Measurements from ENCODE around the gene LRRC71. TPM values are rescaled to one million over a fixed set of nuclear protein-coding genes. Genes with fewer than 3 reads are reported as not detected.

The LRRC71 gene
- total and polyA plus RNA-seq, 9 donors, result 0.39 to 1.5 (median 0.84) TPM

- no peaks in the 10 kb centered on the region for H3K27me3 ChIP-seq (ENCODE audit: control insufficient read depth, insufficient read depth, low read length)
- no peak for DNase-seq
- H3K4me1 ChIP-seq (ENCODE audit: control insufficient read depth, insufficient read depth, low read length), result no peaks in the 10 kb centered on the region
- no peaks in the 10 kb centered on the region for H3K9me3 ChIP-seq (replicated peaks; ENCODE audit: control insufficient read depth, low read depth, low read length)
- H3K27ac ChIP-seq (ENCODE audit: low read length), result no peak overlapping the region
- no CpG with 5 or more reads among the region's 1 CpG for WGBS (ENCODE audit: insufficient coverage)
- no peak overlapping the region for H3K4me3 ChIP-seq (ENCODE audit: low read length)
- H3K36me3 ChIP-seq (ENCODE audit: control insufficient read depth, insufficient read depth, low read length), result peaks cover 96% of the 10 kb centered on the region
Observed at GRCh38 chr1:156944268-156944667, 23.8 kb downstream of the LRRC71 start.

GRCh38 chr1:156944848-156945247, 24.4 kb downstream of the LRRC71 start:
- Histone ChIP-seq H3K4me3 (ENCODE audit: low read length) (no peak overlapping the region), H3K27me3 (ENCODE audit: control insufficient read depth, insufficient read depth, low read length) (no peaks in the 10 kb centered on the region), H3K9me3 (replicated peaks; ENCODE audit: control insufficient read depth, low read depth, low read length) (no peaks in the 10 kb centered on the region), H3K36me3 (ENCODE audit: control insufficient read depth, insufficient read depth, low read length) (peaks cover 94% of the 10 kb centered on the region), H3K27ac (ENCODE audit: low read length) (no peak overlapping the region), H3K4me1 (ENCODE audit: control insufficient read depth, insufficient read depth, low read length) (no peaks in the 10 kb centered on the region)
- no peak for DNase-seq
- 95% methylated on average over 8 of the region's 8 CpGs for WGBS (ENCODE audit: insufficient coverage)

DNA sequence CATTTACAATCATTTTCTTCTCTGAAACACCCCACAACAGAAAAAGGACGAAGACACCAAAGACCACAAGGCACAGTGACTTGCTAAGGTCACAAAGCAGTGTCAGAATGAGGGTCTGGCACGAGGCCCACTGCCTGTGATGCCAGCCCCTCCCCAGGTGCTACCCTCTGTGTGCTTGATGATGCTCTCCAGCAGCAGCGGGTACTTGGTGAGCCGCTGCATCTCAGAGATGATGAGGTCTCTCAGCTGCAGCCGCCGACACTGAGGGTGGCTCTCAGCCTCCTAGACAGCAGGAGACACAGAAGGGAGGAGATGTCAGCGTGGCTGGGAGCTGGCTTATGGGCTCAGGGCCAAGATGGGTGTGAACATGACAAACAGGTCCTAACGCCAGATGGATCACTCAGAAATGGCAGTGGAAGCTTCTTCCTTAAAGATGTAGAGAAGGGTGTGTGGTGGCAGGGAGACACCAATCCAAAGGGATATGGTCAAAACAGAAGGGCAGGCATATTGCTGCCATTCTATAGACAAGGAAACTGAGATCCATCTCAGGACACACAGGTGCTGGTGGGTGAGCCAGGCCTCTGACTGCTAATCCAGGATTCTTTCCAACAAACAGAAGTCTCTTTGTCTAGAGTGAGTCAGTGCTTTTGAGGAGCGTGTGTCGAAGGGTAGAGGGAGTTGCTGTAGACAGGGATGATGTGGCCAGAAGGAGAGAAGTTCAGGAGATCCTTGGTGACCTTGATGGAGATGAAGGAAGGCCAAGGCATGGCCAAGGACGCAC, 25.6 kb downstream of the LRRC71 start:
- Histone ChIP-seq H3K4me1 (ENCODE audit: control insufficient read depth, insufficient read depth, low read length) (no peaks in the 10 kb centered on the region), H3K27me3 (ENCODE audit: control insufficient read depth, insufficient read depth, low read length) (no peaks in the 10 kb centered on the region), H3K36me3 (ENCODE audit: control insufficient read depth, insufficient read depth, low read length) (peaks cover 93% of the 10 kb centered on the region), H3K27ac (ENCODE audit: low read length) (no peak overlapping the region), H3K4me3 (ENCODE audit: low read length) (no peak overlapping the region), H3K9me3 (replicated peaks; ENCODE audit: control insufficient read depth, low read depth, low read length) (no peaks in the 10 kb centered on the region)
- WGBS (ENCODE audit: insufficient coverage), result 84% methylated on average over 11 of the region's 11 CpGs
- DNase-seq, result no peak

DNA sequence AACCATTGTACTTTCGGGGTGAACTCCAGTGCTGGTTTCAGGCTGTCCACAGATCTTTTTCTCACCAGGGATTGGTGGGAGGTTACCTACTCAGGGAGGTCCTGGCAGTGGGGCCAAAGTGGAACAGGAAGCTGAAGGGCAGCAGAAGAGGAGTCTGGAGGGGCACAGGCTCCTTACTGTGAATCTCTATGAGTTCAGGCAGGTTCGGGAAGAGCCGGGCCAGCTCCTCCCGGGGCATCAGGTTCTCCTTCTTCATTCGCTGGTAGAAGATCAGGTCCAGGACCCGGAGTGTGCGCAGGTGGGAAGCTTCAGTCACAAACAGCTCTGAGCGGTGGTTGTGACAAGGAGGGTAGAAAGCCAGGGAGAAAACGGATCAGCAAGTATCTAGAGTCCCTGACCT, 26.7 kb downstream of the LRRC71 start:
- Histone ChIP-seq H3K9me3 (replicated peaks; ENCODE audit: control insufficient read depth, low read depth, low read length) (no peaks in the 10 kb centered on the region), H3K4me3 (ENCODE audit: low read length) (no peak overlapping the region), H3K27ac (ENCODE audit: low read length) (no peak overlapping the region), H3K27me3 (ENCODE audit: control insufficient read depth, insufficient read depth, low read length) (no peaks in the 10 kb centered on the region), H3K4me1 (ENCODE audit: control insufficient read depth, insufficient read depth, low read length) (no peaks in the 10 kb centered on the region), H3K36me3 (ENCODE audit: control insufficient read depth, insufficient read depth, low read length) (peaks cover 93% of the 10 kb centered on the region)
- no peak for DNase-seq
- whole genome bisulfite sequencing (ENCODE audit: insufficient coverage), result 99% methylated on average over 7 of the region's 9 CpGs

DNA sequence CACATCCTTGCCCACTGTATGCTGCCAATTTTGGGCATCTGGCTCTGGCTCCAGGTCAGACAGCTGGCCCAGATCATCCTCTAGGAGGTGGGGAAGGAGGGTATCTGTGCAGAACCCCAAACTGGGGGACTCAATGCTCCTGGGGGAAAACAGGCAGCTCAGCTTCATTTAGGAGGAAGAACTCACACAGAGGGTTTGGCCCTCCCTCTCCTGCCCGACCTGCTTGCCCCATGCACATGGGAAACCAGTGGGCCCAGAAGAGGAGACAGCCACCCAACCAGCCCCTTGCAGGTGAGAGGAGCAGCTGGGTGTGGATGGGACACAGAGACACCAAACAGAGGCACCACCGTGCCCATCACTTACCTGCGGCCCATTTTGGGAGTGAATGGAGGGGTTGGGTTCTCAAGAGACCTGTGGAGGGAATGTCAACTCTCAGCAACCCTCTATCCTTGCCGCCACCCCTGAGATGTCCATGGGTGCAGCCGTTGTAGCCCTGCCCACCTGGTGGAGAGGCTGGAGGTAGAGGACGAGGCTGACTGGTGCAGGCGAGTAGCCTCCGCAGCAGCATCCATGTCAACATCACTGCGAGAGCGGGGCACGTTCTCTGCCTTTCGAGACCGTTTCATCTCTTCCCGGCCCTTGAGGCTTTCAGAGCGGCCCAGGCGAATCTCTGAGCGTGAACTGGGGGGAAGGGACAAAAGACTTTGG, 27.5 kb downstream of the LRRC71 start:
- H3K4me1 ChIP-seq (ENCODE audit: control insufficient read depth, insufficient read depth, low read length), result no peaks in the 10 kb centered on the region
- H3K4me3 ChIP-seq (ENCODE audit: low read length), result no peak overlapping the region
- H3K9me3 ChIP-seq (replicated peaks; ENCODE audit: control insufficient read depth, low read depth, low read length), result no peaks in the 10 kb centered on the region
- no peaks in the 10 kb centered on the region for H3K27me3 ChIP-seq (ENCODE audit: control insufficient read depth, insufficient read depth, low read length)
- no peak overlapping the region for H3K27ac ChIP-seq (ENCODE audit: low read length)
- no peak for DNase-seq
- H3K36me3 ChIP-seq (ENCODE audit: control insufficient read depth, insufficient read depth, low read length), result peaks cover 92% of the 10 kb centered on the region
- 95% methylated on average over 9 of the region's 17 CpGs for WGBS (ENCODE audit: insufficient coverage)

DNA sequence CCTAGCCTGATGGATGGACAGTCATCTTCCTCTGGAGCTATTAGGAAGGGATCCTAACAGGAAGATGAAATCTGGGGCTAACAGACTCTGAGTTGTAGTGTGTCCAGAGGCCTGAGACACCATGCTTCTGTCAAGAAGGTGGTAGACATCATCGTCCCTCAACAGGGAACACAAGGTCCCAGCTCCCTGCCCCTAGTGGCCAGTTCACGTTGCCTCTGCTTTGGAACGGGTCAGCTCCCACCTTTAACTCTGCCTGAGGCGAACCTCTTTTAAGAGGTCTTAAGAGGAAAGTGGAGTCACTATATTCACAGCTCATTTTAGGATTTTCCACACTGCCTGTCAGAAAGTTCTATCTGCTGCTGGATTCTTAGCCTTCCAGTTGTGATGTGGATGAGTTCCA, 28.3 kb downstream of the LRRC71 start:
- Histone ChIP-seq H3K36me3 (ENCODE audit: control insufficient read depth, insufficient read depth, low read length) (peaks cover 90% of the 10 kb centered on the region), H3K4me3 (ENCODE audit: low read length) (no peak overlapping the region), H3K27me3 (ENCODE audit: control insufficient read depth, insufficient read depth, low read length) (no peaks in the 10 kb centered on the region), H3K27ac (ENCODE audit: low read length) (no peak overlapping the region), H3K9me3 (replicated peaks; ENCODE audit: control insufficient read depth, low read depth, low read length) (no peaks in the 10 kb centered on the region), H3K4me1 (ENCODE audit: control insufficient read depth, insufficient read depth, low read length) (no peaks in the 10 kb centered on the region)
- no CpG with 5 or more reads among the region's 4 CpGs for WGBS (ENCODE audit: insufficient coverage)
- DNase-seq, result no peak

- Histone ChIP-seq H3K27ac (ENCODE audit: low read length) (no peak overlapping the region), H3K4me3 (ENCODE audit: low read length) (no peak overlapping the region), H3K27me3 (ENCODE audit: control insufficient read depth, insufficient read depth, low read length) (no peaks in the 10 kb centered on the region), H3K36me3 (ENCODE audit: control insufficient read depth, insufficient read depth, low read length) (peaks cover 86% of the 10 kb centered on the region), H3K4me1 (ENCODE audit: control insufficient read depth, insufficient read depth, low read length) (no peaks in the 10 kb centered on the region), H3K9me3 (replicated peaks; ENCODE audit: control insufficient read depth, low read depth, low read length) (no peaks in the 10 kb centered on the region)
- WGBS (ENCODE audit: insufficient coverage), result 95% methylated on average over 3 of the region's 5 CpGs
- DNase-seq, result no peak
Observed at GRCh38 chr1:156949127-156949526, 28.7 kb downstream of the LRRC71 start.

- no peaks in the 10 kb centered on the region for H3K9me3 ChIP-seq (replicated peaks; ENCODE audit: control insufficient read depth, low read depth, low read length)
- no peak overlapping the region for H3K27ac ChIP-seq (ENCODE audit: low read length)
- no peak for DNase-seq
- no peaks in the 10 kb centered on the region for H3K27me3 ChIP-seq (ENCODE audit: control insufficient read depth, insufficient read depth, low read length)
- H3K4me1 ChIP-seq (ENCODE audit: control insufficient read depth, insufficient read depth, low read length), result no peaks in the 10 kb centered on the region
- WGBS (ENCODE audit: insufficient coverage), result 98% methylated on average over 5 of the region's 5 CpGs
- H3K4me3 ChIP-seq (ENCODE audit: low read length), result no peak overlapping the region
- H3K36me3 ChIP-seq (ENCODE audit: control insufficient read depth, insufficient read depth, low read length), result peaks cover 85% of the 10 kb centered on the region
Observed at GRCh38 chr1:156951371-156951770, 30.9 kb downstream of the LRRC71 start.

DNA sequence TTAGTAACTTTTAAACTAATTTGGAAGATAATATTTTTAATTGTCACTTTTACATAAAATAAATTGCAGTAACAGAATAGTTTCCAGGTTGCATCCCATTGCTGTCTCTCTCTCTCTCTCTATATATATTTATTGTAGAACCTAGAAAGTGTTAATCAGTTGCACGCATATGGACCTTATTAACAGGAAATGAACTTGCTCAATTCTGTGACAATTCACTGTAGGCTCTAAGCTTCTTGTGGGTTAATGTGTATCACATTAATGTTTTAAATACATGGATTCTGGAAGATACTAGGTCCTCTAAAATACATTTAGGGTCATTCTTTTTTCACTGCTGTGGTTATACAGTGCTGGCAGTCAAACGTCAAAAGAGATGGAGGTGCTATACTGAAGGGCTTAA, 33.1 kb downstream of the LRRC71 start:
- H3K27ac ChIP-seq (ENCODE audit: low read length), result no peak overlapping the region
- H3K27me3 ChIP-seq (ENCODE audit: control insufficient read depth, insufficient read depth, low read length), result no peaks in the 10 kb centered on the region
- no peaks in the 10 kb centered on the region for H3K9me3 ChIP-seq (replicated peaks; ENCODE audit: control insufficient read depth, low read depth, low read length)
- no peak overlapping the region for H3K4me3 ChIP-seq (ENCODE audit: low read length)
- peaks cover 85% of the 10 kb centered on the region for H3K36me3 ChIP-seq (ENCODE audit: control insufficient read depth, insufficient read depth, low read length)
- no CpG with 5 or more reads among the region's 2 CpGs for WGBS (ENCODE audit: insufficient coverage)
- no peak for DNase-seq
- H3K4me1 ChIP-seq (ENCODE audit: control insufficient read depth, insufficient read depth, low read length), result no peaks in the 10 kb centered on the region

DNA sequence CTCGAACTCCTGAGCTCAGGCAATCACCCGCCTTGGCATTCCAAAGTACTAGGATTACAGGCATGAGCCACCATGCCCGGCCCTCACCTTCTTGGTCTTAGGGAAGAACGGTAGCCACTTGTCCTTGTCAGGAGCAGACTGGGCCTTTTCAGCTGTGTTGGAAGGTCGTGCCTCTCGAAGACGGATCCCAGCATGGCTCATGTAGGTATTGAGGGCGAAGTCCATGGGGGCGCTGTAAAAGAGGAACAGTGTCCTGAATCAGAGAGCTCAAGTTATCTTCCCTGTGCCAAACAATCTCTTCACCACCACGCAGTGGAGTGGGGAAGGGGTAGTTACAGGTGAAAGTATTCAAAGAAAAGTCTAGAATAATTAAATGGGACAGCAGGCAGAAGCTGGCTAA, 35.9 kb downstream of the LRRC71 start:
- no peak for DNase-seq
- Histone ChIP-seq H3K9me3 (replicated peaks; ENCODE audit: control insufficient read depth, low read depth, low read length) (no peaks in the 10 kb centered on the region), H3K27me3 (ENCODE audit: control insufficient read depth, insufficient read depth, low read length) (no peaks in the 10 kb centered on the region), H3K4me1 (ENCODE audit: control insufficient read depth, insufficient read depth, low read length) (no peaks in the 10 kb centered on the region), H3K36me3 (ENCODE audit: control insufficient read depth, insufficient read depth, low read length) (peaks cover 87% of the 10 kb centered on the region), H3K27ac (ENCODE audit: low read length) (no peak overlapping the region), H3K4me3 (ENCODE audit: low read length) (no peak overlapping the region)
- 98% methylated on average over 7 of the region's 10 CpGs for WGBS (ENCODE audit: insufficient coverage)
